ENCODE results near the gene FGF12. TPM values are rescaled to one million over a fixed set of nuclear protein-coding genes. Genes with fewer than 3 reads are reported as not detected.

FGF12 gene
- total and polyA plus RNA-seq, 2 experiments from 2014 or later: 6.0 to 14.3 TPM

DNA sequence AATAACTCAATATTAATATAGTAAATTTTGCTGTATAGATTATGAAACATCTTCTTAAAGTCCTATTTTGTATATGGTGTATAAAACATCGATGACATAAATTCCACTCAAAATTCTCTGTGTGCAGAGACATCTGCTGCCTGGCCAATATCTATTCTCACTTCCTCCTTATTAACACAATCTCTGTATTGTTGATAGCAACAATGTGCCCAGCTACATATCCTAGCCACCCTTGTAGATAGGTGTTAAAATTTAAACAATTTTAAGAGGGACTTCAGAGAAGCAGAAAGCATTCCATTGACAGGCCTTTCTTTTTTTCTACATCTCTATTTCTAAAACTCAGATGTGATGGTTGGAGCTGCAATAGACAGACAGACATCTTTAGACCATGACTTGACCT is 72.3 kb downstream of the FGF12 start:
- H3K27ac ChIP-seq (ENCODE audit: low read depth): no peak overlapping the region
- H3K36me3 Mint-ChIP-seq (ENCODE audit: low read depth): no peaks in the 10 kb centered on the region
- TF ChIP-seq CREB1 (CRISPR knock-in tag; IDR thresholded peaks at IDR 0.05; ENCODE audit: low read depth) (no peak), ZNF114 (CRISPR knock-in tag; IDR thresholded peaks at IDR 0.05) (no peak), JUNB (IDR thresholded peaks at IDR 0.05; ENCODE audit: unreplicated experiment) (no peak), ZNF331 (CRISPR knock-in tag; IDR thresholded peaks at IDR 0.05; ENCODE audit: low read depth) (no peak), EZH2 (IDR thresholded peaks at IDR 0.05; ENCODE audit: low read depth, unreplicated experiment) (no peak), STAT1 (IDR thresholded peaks at IDR 0.05; ENCODE audit: unreplicated experiment) (no peak), POLR2AphosphoS5 (IDR thresholded peaks at IDR 0.05; ENCODE audit: low read depth) (no peak), EZH2phosphoT487 (IDR thresholded peaks at IDR 0.05; ENCODE audit: unreplicated experiment) (no peak), NANOG (IDR thresholded peaks at IDR 0.05; ENCODE audit: borderline replicate concordance) (no peak)
- TF ChIP-seq, protein P1, sequence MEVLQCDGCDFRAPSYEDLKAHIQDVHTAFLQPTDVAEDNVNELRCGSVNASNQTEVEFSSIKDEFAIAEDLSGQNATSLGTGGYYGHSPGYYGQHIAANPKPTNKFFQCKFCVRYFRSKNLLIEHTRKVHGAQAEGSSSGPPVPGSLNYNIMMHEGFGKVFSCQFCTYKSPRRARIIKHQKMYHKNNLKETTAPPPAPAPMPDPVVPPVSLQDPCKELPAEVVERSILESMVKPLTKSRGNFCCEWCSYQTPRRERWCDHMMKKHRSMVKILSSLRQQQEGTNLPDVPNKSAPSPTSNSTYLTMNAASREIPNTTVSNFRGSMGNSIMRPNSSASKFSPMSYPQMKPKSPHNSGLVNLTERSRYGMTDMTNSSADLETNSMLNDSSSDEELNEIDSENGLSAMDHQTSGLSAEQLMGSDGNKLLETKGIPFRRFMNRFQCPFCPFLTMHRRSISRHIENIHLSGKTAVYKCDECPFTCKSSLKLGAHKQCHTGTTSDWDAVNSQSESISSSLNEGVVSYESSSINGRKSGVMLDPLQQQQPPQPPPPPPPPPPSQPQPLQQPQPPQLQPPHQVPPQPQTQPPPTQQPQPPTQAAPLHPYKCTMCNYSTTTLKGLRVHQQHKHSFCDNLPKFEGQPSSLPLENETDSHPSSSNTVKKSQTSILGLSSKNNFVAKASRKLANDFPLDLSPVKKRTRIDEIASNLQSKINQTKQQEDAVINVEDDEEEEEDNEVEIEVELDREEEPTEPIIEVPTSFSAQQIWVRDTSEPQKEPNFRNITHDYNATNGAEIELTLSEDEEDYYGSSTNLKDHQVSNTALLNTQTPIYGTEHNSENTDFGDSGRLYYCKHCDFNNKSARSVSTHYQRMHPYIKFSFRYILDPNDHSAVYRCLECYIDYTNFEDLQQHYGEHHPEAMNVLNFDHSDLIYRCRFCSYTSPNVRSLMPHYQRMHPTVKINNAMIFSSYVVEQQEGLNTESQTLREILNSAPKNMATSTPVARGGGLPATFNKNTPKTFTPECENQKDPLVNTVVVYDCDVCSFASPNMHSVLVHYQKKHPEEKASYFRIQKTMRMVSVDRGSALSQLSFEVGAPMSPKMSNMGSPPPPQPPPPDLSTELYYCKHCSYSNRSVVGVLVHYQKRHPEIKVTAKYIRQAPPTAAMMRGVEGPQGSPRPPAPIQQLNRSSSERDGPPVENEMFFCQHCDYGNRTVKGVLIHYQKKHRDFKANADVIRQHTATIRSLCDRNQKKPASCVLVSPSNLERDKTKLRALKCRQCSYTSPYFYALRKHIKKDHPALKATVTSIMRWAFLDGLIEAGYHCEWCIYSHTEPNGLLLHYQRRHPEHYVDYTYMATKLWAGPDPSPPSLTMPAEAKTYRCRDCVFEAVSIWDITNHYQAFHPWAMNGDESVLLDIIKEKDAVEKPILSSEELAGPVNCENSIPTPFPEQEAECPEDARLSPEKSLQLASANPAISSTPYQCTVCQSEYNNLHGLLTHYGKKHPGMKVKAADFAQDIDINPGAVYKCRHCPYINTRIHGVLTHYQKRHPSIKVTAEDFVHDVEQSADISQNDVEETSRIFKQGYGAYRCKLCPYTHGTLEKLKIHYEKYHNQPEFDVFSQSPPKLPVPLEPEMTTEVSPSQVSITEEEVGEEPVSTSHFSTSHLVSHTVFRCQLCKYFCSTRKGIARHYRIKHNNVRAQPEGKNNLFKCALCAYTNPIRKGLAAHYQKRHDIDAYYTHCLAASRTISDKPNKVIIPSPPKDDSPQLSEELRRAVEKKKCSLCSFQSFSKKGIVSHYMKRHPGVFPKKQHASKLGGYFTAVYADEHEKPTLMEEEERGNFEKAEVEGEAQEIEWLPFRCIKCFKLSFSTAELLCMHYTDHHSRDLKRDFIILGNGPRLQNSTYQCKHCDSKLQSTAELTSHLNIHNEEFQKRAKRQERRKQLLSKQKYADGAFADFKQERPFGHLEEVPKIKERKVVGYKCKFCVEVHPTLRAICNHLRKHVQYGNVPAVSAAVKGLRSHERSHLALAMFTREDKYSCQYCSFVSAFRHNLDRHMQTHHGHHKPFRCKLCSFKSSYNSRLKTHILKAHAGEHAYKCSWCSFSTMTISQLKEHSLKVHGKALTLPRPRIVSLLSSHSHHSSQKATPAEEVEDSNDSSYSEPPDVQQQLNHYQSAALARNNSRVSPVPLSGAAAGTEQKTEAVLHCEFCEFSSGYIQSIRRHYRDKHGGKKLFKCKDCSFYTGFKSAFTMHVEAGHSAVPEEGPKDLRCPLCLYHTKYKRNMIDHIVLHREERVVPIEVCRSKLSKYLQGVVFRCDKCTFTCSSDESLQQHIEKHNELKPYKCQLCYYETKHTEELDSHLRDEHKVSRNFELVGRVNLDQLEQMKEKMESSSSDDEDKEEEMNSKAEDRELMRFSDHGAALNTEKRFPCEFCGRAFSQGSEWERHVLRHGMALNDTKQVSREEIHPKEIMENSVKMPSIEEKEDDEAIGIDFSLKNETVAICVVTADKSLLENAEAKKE (CRISPR knock-in tag; IDR thresholded peaks at IDR 0.05): no peak
- TF ChIP-seq, protein P2, sequence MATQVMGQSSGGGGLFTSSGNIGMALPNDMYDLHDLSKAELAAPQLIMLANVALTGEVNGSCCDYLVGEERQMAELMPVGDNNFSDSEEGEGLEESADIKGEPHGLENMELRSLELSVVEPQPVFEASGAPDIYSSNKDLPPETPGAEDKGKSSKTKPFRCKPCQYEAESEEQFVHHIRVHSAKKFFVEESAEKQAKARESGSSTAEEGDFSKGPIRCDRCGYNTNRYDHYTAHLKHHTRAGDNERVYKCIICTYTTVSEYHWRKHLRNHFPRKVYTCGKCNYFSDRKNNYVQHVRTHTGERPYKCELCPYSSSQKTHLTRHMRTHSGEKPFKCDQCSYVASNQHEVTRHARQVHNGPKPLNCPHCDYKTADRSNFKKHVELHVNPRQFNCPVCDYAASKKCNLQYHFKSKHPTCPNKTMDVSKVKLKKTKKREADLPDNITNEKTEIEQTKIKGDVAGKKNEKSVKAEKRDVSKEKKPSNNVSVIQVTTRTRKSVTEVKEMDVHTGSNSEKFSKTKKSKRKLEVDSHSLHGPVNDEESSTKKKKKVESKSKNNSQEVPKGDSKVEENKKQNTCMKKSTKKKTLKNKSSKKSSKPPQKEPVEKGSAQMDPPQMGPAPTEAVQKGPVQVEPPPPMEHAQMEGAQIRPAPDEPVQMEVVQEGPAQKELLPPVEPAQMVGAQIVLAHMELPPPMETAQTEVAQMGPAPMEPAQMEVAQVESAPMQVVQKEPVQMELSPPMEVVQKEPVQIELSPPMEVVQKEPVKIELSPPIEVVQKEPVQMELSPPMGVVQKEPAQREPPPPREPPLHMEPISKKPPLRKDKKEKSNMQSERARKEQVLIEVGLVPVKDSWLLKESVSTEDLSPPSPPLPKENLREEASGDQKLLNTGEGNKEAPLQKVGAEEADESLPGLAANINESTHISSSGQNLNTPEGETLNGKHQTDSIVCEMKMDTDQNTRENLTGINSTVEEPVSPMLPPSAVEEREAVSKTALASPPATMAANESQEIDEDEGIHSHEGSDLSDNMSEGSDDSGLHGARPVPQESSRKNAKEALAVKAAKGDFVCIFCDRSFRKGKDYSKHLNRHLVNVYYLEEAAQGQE (IDR thresholded peaks at IDR 0.05; ENCODE audit: unreplicated experiment): no peak
- TF ChIP-seq, protein P3, sequence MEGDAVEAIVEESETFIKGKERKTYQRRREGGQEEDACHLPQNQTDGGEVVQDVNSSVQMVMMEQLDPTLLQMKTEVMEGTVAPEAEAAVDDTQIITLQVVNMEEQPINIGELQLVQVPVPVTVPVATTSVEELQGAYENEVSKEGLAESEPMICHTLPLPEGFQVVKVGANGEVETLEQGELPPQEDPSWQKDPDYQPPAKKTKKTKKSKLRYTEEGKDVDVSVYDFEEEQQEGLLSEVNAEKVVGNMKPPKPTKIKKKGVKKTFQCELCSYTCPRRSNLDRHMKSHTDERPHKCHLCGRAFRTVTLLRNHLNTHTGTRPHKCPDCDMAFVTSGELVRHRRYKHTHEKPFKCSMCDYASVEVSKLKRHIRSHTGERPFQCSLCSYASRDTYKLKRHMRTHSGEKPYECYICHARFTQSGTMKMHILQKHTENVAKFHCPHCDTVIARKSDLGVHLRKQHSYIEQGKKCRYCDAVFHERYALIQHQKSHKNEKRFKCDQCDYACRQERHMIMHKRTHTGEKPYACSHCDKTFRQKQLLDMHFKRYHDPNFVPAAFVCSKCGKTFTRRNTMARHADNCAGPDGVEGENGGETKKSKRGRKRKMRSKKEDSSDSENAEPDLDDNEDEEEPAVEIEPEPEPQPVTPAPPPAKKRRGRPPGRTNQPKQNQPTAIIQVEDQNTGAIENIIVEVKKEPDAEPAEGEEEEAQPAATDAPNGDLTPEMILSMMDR (conservative IDR thresholded peaks at IDR 0.05; ENCODE audit: low read depth in 2 of 2): no peak
- TF ChIP-seq, protein P4, sequence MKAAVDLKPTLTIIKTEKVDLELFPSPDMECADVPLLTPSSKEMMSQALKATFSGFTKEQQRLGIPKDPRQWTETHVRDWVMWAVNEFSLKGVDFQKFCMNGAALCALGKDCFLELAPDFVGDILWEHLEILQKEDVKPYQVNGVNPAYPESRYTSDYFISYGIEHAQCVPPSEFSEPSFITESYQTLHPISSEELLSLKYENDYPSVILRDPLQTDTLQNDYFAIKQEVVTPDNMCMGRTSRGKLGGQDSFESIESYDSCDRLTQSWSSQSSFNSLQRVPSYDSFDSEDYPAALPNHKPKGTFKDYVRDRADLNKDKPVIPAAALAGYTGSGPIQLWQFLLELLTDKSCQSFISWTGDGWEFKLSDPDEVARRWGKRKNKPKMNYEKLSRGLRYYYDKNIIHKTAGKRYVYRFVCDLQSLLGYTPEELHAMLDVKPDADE (IDR thresholded peaks at IDR 0.05): no peak
- no peak overlapping the region for H3K4me3 Mint-ChIP-seq
- no peaks in the 10 kb centered on the region for H3K9me3 Mint-ChIP-seq
- H3K27me3 Mint-ChIP-seq (ENCODE audit: insufficient read depth, low read depth, poor library complexity): no peaks in the 10 kb centered on the region
- no peak overlapping the region for H3K4me3 ChIP-seq
- no peaks in the 10 kb centered on the region for H4K20me1 ChIP-seq (replicated peaks; ENCODE audit: insufficient read depth)
- peaks cover 4% of the 10 kb centered on the region for H3K4me1 ChIP-seq (ENCODE audit: insufficient read depth)
- peaks cover 17% of the 10 kb centered on the region for H3K4me1 Mint-ChIP-seq
- no peak overlapping the region for H3K4me2 ChIP-seq
- H2AFZ ChIP-seq: no peak overlapping the region
- 0 out of 2 replicates have a peak, but pooled peaks cover 5% of the 10 kb centered on the region for H3K9me2 ChIP-seq (ENCODE audit: insufficient read depth)
- no peak for ATAC-seq
- no peaks in the 10 kb centered on the region for H3F3A ChIP-seq (replicated peaks; ENCODE audit: low read depth)
- H3K27me3 ChIP-seq (ENCODE audit: insufficient read depth): no peaks in the 10 kb centered on the region
- no peaks in the 10 kb centered on the region for H3K36me3 ChIP-seq (ENCODE audit: insufficient read depth)
- H3K27ac Mint-ChIP-seq: no peak overlapping the region
- DNase-seq (ENCODE audit: low spot score): no peak
- H3K79me2 ChIP-seq (replicated peaks; ENCODE audit: insufficient read depth): no peaks in the 10 kb centered on the region
